ENCODE data around the gene B4GALT2. TPM values are rescaled to one million over a fixed set of nuclear protein-coding genes. Genes with fewer than 3 reads are reported as not detected.

The B4GALT2 gene
- total RNA-seq, 1 experiment from 2014 or later = 76.8 TPM

DNA sequence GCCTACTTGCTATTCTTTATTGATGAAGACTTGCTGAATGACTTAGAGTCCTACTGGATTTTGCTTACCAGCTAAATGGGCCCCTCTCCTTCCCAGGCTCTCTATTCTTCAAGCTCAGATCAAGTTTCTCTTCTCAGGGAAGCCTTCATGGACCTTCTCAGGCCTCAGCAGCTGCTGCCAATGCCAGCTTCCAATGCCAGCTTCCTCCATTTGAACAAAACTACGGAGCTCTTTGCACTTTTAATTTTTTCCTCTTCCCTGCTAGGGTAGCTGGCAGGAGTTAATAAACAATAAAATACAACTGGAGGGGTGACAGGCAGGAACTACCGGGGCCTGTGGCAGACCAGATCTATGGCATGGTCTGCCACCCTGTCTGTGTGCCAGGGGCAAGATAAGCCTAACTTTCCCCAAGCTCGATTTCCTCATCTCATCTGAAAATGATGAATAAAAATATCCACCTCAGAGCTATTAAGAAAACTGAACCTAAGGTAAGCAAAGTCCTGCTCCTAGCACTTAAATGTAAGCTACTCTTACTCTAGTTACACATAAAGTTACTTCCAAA is 33.3 kb upstream of the B4GALT2 start (continued):
- TF ChIP-seq, protein P1, sequence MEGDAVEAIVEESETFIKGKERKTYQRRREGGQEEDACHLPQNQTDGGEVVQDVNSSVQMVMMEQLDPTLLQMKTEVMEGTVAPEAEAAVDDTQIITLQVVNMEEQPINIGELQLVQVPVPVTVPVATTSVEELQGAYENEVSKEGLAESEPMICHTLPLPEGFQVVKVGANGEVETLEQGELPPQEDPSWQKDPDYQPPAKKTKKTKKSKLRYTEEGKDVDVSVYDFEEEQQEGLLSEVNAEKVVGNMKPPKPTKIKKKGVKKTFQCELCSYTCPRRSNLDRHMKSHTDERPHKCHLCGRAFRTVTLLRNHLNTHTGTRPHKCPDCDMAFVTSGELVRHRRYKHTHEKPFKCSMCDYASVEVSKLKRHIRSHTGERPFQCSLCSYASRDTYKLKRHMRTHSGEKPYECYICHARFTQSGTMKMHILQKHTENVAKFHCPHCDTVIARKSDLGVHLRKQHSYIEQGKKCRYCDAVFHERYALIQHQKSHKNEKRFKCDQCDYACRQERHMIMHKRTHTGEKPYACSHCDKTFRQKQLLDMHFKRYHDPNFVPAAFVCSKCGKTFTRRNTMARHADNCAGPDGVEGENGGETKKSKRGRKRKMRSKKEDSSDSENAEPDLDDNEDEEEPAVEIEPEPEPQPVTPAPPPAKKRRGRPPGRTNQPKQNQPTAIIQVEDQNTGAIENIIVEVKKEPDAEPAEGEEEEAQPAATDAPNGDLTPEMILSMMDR (IDR thresholded peaks at IDR 0.05 in 2 of 3, conservative IDR thresholded peaks at IDR 0.05 in 1 of 3; ENCODE audit: borderline replicate concordance in 1 of 3, insufficient read depth in 1 of 3, low read depth in 2 of 3, low read length in 2 of 3) = no peak
- TF ChIP-seq ZFX (IDR thresholded peaks at IDR 0.05) = no peak

DNA sequence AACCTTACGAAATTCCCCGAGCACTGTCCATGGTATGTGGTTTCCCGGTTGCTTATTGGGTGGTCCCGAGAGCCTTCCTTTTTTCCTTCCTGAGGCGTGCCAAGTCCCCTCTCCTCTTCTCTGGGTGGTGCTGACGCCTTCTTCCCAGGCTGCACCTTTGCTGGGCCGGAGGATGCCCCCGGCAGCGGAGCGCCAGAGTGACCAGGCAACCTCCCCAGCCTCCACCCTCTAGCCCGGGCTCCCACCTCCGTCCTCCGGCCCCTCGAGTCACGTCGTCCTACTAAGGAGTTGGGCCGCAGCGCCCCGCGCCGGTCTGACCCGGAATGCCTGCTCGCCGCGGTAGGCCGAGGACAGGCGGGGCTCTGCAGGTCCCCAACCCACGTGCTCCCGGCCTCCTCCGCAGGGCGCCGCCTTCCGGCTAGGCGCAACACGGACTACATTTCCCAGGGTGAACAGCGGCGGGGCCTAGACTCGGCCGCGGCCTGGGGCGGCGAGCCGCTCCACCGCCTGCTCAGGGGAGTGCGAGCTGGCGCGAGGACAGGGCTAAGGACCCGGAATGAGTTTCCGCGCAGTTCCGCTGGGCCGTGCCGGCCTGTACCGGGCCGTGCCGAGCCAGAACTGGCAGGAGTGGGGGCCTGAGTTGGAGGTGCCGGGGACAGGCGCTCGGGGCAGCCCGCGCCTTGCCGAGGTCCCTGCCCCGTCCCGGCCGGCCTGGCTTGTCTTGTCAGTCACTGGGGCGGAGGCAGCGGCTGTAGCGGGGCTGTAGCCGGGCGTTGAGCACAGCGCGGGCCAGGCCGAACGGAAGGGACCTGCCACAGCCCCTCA is 32.6 kb upstream of the B4GALT2 start, which contains the start of gene IPO13:
Gene IPO13, plus strand, starts transcription at position 715 of the 825 bp plus-strand sequence. CDS start 651 bp downstream, outside the sequence.
- ChIA-PET RAD21 (ENCODE audit: low non-redundant PET in 1 of 2, low total read pairs in 2 of 2, uncharacterized antibody in 2 of 2, unreplicated experiment in 2 of 2) (interaction anchor here in 1 of 2 experiments (0.6 to 2.0 kb wide), 3 partner anchors 12 to 348 kb away, joined by 3 to 10 read pairs (median 9); partner anchors contain the start of gene ARTN), POLR2A (interaction anchor here (0.6 to 1.4 kb wide), 5 partner anchors 11 to 187 kb away, joined by 3 to 9 read pairs (median 3); no protein-coding TSS in a partner anchor), CTCF (interaction anchor here (1.1 to 9.8 kb wide), 4 partner anchors 13 to 183 kb away, joined by 3 to 130 read pairs (median 14); partner anchors contain the start of gene ARTN)
- no peaks in the 10 kb centered on the region for H3K9me3 ChIP-seq (ENCODE audit: control insufficient read depth in 1 of 2, insufficient read depth in 1 of 2, low read depth in 1 of 2, low read length in 2 of 2)
- peak within 1 kb of the TSS; percentile 56 for H2AFZ ChIP-seq (ENCODE audit: low read depth, low read length, poor library complexity, severe bottlenecking)
- peaks cover 11% of the 10 kb centered on the region for H3K79me2 ChIP-seq (ENCODE audit: insufficient read depth, low read length)
- H3K4me3 ChIP-seq (replicated peaks in 1 of 2; ENCODE audit: low read depth in 1 of 2, low read length in 2 of 2) = peak within 1 kb of the TSS; percentile 77 to 97
- H3K4me1 ChIP-seq (ENCODE audit: control insufficient read depth in 1 of 2, insufficient read depth in 2 of 2, low read length in 2 of 2) = peaks cover 10 to 23% of the 10 kb centered on the region in 2 experiments; a peak in 3 of 4 replicates
- no peaks in the 10 kb centered on the region for H3K9me2 ChIP-seq (ENCODE audit: insufficient read depth)
- DNase-seq (ENCODE audit: low read depth, low spot score) (peak; percentile 93), ATAC-seq (peak; percentile 95)
- 0 out of 4 replicates have a peak, but pooled peaks cover 0 to 3% of the 10 kb centered on the region in 2 experiments for H3K36me3 ChIP-seq (ENCODE audit: control insufficient read depth in 1 of 2, insufficient read depth in 2 of 2, low read length in 2 of 2)
- H3K27ac ChIP-seq (ENCODE audit: low read depth, low read length) = peak within 1 kb of the TSS; percentile 88
- H3K9ac ChIP-seq (ENCODE audit: low read length) = peak within 1 kb of the TSS; percentile 76
- peak within 1 kb of the TSS; percentile 96 for H3K4me2 ChIP-seq (ENCODE audit: low read length)
- H3K27me3 ChIP-seq (ENCODE audit: insufficient read depth, low read length) = no peaks in the 10 kb centered on the region
- no peaks in the 10 kb centered on the region for H4K20me1 ChIP-seq (ENCODE audit: insufficient read depth)
- BruUV-seq (replicated peaks) = no TSS peak
- intact Hi-C loops (cut with micrococcal nuclease) = loop anchor here (1.0 kb wide), 1 partner anchor 183 kb away; no protein-coding TSS in a partner anchor
- TF ChIP-seq, protein P2, sequence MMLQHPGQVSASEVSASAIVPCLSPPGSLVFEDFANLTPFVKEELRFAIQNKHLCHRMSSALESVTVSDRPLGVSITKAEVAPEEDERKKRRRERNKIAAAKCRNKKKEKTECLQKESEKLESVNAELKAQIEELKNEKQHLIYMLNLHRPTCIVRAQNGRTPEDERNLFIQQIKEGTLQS (IDR thresholded peaks at IDR 0.05) = no peak
- TF ChIP-seq, protein P3, sequence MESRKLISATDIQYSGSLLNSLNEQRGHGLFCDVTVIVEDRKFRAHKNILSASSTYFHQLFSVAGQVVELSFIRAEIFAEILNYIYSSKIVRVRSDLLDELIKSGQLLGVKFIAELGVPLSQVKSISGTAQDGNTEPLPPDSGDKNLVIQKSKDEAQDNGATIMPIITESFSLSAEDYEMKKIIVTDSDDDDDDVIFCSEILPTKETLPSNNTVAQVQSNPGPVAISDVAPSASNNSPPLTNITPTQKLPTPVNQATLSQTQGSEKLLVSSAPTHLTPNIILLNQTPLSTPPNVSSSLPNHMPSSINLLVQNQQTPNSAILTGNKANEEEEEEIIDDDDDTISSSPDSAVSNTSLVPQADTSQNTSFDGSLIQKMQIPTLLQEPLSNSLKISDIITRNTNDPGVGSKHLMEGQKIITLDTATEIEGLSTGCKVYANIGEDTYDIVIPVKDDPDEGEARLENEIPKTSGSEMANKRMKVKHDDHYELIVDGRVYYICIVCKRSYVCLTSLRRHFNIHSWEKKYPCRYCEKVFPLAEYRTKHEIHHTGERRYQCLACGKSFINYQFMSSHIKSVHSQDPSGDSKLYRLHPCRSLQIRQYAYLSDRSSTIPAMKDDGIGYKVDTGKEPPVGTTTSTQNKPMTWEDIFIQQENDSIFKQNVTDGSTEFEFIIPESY (IDR thresholded peaks at IDR 0.05; ENCODE audit: extremely low read depth, insufficient replicate concordance, low read length) = no peak
- TF ChIP-seq YY1 (IDR thresholded peaks at IDR 0.05; ENCODE audit: extremely low read depth, insufficient replicate concordance, low read depth, low read length) = peak; percentile 70
- no peak for TF ChIP-seq EZH2phosphoT487 (IDR thresholded peaks at IDR 0.05; ENCODE audit: borderline replicate concordance)
- TF ChIP-seq SP1 (IDR thresholded peaks at IDR 0.05; ENCODE audit: low read depth) = peak; percentile 87
- TF ChIP-seq EZH2 (IDR thresholded peaks at IDR 0.05) = no peak
- TF ChIP-seq JUND (IDR thresholded peaks at IDR 0.05) = no peak
- no peak for TF ChIP-seq ZNF274 (IDR thresholded peaks at IDR 0.05; ENCODE audit: low read depth, low read length)
- TF ChIP-seq SRF (IDR thresholded peaks at IDR 0.05; ENCODE audit: low read depth) = no peak; the same call in 1 of the 2 replicates
- TF ChIP-seq, protein P4, sequence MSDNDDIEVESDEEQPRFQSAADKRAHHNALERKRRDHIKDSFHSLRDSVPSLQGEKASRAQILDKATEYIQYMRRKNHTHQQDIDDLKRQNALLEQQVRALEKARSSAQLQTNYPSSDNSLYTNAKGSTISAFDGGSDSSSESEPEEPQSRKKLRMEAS (IDR thresholded peaks at IDR 0.05) = peak; percentile 99
- peak; percentile 34 for TF ChIP-seq TCF7L2 (IDR thresholded peaks at IDR 0.05; ENCODE audit: borderline replicate concordance, extremely low read depth, insufficient read depth, insufficient read length)
- peak; percentile 90 for TF ChIP-seq POLR2AphosphoS5 (IDR thresholded peaks at IDR 0.05; ENCODE audit: low read depth, low read length)
- no peak for TF ChIP-seq CEBPB (IDR thresholded peaks at IDR 0.05; ENCODE audit: low read depth)
- TF ChIP-seq EGR1 (IDR thresholded peaks at IDR 0.05; ENCODE audit: low read depth) = peak; percentile 88
- TF ChIP-seq FOSL1 (IDR thresholded peaks at IDR 0.05; ENCODE audit: low read depth) = no peak

Data from HCT116 (cell line).